Spinal cord (tissue), 10 donors: ENCODE results near the gene MRPL19. TPM values are rescaled to one million over a fixed set of nuclear protein-coding genes. Genes with fewer than 3 reads are reported as not detected.
A peak's percentile ranks its signal among the peaks of the same experiment; 100 is the strongest.

ENCODE experiments used
- DNase-seq, 6 donors: peaks; one replicate each; pipeline versions ENCODE4 v3.0.0 to v3.0.0-alpha.2; 2013 to 2015; ENCODE audit warnings: low spot score in 6 of 6, low read depth in 4 of 6
- H3K27ac ChIP-seq: one replicate; pipeline ENCODE4 v1.5.1; 2013; ENCODE audit warnings: low read depth, low read length, control low read depth
- H3K27me3 ChIP-seq: one replicate; pipeline ENCODE4 v1.6.1; 2013; ENCODE audit warnings: low read length; ENCODE audit not compliant: control insufficient read depth, insufficient read depth
- H3K36me3 ChIP-seq: one replicate; pipeline ENCODE4 v1.6.1; 2013; ENCODE audit warnings: low read length; ENCODE audit not compliant: control insufficient read depth, insufficient read depth
- H3K4me1 ChIP-seq: one replicate; pipeline ENCODE4 v1.6.1; 2013; ENCODE audit warnings: low read length; ENCODE audit not compliant: control insufficient read depth, insufficient read depth
- H3K4me3 ChIP-seq: one replicate; pipeline ENCODE4 v1.5.1; 2013; ENCODE audit warnings: low read depth, low read length, control low read depth
- H3K9me3 ChIP-seq: one replicate; pipeline ENCODE4 v1.6.1; 2013; ENCODE audit warnings: low read length; ENCODE audit not compliant: control insufficient read depth, insufficient read depth
- WGBS: methylation state at CpG from one replicate; pipeline ENCODE4 v1.1.5; 2013; ENCODE audit warnings: missing lambda C conversion rate; ENCODE audit not compliant: insufficient coverage; 5-methylcytosine and 5-hydroxymethylcytosine counted together
- polyA plus RNA-seq, 2 donors: library from polyadenylated mRNA; unstranded; fragments of 120-200 nt; gene quantifications; one replicate each; pipeline ENCODE4 v1.2.1, GENCODE V29; 2013; ENCODE audit not compliant: insufficient read length in 2 of 2
- small RNA-seq: library from RNA; depleted of rRNA; stranded (forward); fragments of <200 nt; gene quantifications from one replicate; pipeline ENCODE3, GENCODE V24; 2014; ENCODE audit warnings: low replicate concordance
- total RNA-seq, 2 donors: library from RNA; depleted of rRNA in 1 of 2; stranded (reverse); fragments of 120-200 nt in 1 of 2; fragments of >200 nt in 1 of 2; gene quantifications; one replicate each; pipeline versions ENCODE4 v1.2.3 to v1.2.4, GENCODE V29; 2013 to 2014
- donor health status: healthy.

MRPL19 gene
- total and polyA plus RNA-seq, 4 donors = 40.8 to 59.9 (median 55.8) TPM

- Histone ChIP-seq H3K4me1 (no peaks in the 10 kb centered on the region), H3K27me3 (no peaks in the 10 kb centered on the region), H3K4me3 (no peak overlapping the region), H3K9me3 (no peaks in the 10 kb centered on the region), H3K27ac (no peak overlapping the region), H3K36me3 (no peaks in the 10 kb centered on the region)
- WGBS = 85% methylated on average over 2 of the region's 4 CpGs
- peak in 1 of 6 donors; percentile 36 for DNase-seq
Observed at GRCh38 chr2:75736276-75736675, 89.7 kb downstream of the MRPL19 start.

DNA sequence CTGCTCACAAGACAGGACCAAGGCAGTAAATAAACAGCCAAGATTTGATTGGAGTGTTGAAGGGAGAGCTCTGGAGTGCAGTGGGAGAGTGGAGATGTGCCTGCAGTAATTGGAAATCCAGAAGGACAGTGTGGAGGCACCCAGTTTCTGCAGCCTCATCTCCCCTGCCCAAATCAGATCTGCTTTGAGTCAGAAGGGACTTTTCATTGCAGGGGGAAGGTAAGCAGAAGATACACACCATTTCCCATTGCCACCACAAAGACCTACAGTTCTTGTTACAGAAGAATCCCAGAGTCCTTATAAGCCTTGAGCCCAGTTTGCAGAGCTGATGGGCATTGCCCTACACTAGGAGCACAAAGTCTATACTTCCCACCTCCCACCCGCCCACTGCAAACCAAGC is 91.4 kb downstream of the MRPL19 start:
- no peak for DNase-seq
- 89% methylated on average over 1 of the region's 1 CpG for WGBS
- H3K27me3 ChIP-seq = no peaks in the 10 kb centered on the region

More for the DNA sequence above, 91.4 kb downstream of the MRPL19 start:
- Histone ChIP-seq H3K4me3 (no peak overlapping the region), H3K36me3 (no peaks in the 10 kb centered on the region), H3K9me3 (no peaks in the 10 kb centered on the region), H3K27ac (no peak overlapping the region), H3K4me1 (no peaks in the 10 kb centered on the region)

Small RNAs within 50 kb of the gene (small RNA-seq; reads per million reads assigned to genes)
- gene RF00012 = 0.06 reads per million

Other genes starting within 250 kb of the MRPL19 start
- gene EVA1A, start 85.8 kb upstream of the MRPL19 start, total RNA-seq = 1 to 10 TPM; 2.2 to 3.4 TPM
- 1 to 10 TPM; 1.0 to 1.1 TPM for gene EVA1A, start 85.8 kb upstream of the MRPL19 start, polyA plus RNA-seq
- gene GCFC2, start 64.1 kb downstream of the MRPL19 start, total RNA-seq = 10 to 100 TPM; 25.7 to 31.7 TPM
- 10 to 100 TPM; 24.5 to 28.5 TPM for gene GCFC2, start 64.1 kb downstream of the MRPL19 start, polyA plus RNA-seq